ENCODE results near the gene ADGRB2. TPM values are rescaled to one million over a fixed set of nuclear protein-coding genes. Genes with fewer than 3 reads are reported as not detected.
A peak's percentile ranks its signal among the peaks of the same experiment; 100 is the strongest.

ADGRB2 gene
- total RNA-seq, 1 experiment from 2014 or later = 2.9 TPM

DNA sequence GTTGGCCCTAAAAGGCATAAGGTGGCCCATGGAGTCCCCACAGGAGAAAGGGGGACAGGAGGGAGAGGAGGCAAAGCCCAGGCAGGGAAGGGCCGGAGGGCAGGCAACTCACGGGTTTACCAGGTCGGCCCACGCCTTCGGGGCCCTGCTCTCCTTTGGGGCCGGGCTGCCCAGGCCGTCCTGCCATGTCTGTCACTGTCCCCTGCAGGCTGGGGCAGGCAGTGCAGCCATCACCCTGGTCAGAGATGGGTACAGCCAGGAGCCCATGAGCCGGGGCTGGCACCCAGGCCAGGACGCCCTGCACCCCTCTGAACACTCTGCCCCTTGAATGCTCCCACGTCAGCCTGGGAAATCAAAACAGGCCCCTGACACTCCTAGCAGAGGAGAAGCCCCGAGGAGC is 80.1 kb downstream of the ADGRB2 start:
- Mint-ChIP-seq H3K9me3 (ENCODE audit: low read depth, unreplicated experiment) (no peaks in the 10 kb centered on the region), H3K27me3 (ENCODE audit: unreplicated experiment) (peaks cover 67% of the 10 kb centered on the region), H3K4me3 (ENCODE audit: low read depth, unreplicated experiment) (no peak overlapping the region), H3K4me1 (ENCODE audit: low read depth, unreplicated experiment) (peaks cover 7% of the 10 kb centered on the region), H3K27ac (ENCODE audit: unreplicated experiment) (no peak overlapping the region), H3K36me3 (ENCODE audit: insufficient read depth, unreplicated experiment) (no peaks in the 10 kb centered on the region)
- peak; percentile 46 for DNase-seq
- TF ChIP-seq, protein P1, sequence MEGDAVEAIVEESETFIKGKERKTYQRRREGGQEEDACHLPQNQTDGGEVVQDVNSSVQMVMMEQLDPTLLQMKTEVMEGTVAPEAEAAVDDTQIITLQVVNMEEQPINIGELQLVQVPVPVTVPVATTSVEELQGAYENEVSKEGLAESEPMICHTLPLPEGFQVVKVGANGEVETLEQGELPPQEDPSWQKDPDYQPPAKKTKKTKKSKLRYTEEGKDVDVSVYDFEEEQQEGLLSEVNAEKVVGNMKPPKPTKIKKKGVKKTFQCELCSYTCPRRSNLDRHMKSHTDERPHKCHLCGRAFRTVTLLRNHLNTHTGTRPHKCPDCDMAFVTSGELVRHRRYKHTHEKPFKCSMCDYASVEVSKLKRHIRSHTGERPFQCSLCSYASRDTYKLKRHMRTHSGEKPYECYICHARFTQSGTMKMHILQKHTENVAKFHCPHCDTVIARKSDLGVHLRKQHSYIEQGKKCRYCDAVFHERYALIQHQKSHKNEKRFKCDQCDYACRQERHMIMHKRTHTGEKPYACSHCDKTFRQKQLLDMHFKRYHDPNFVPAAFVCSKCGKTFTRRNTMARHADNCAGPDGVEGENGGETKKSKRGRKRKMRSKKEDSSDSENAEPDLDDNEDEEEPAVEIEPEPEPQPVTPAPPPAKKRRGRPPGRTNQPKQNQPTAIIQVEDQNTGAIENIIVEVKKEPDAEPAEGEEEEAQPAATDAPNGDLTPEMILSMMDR (IDR thresholded peaks at IDR 0.05; ENCODE audit: unreplicated experiment) = peak; percentile 46
- BruUV-seq (replicated peaks) = no TSS peak
- CTCF ChIA-PET = no interaction called here
- intact Hi-C loops (cut with micrococcal nuclease; ENCODE audit: unreplicated experiment) = no loop called here

- no peak for DNase-seq
- Mint-ChIP-seq H3K4me1 (ENCODE audit: low read depth, unreplicated experiment) (no peaks in the 10 kb centered on the region), H3K36me3 (ENCODE audit: insufficient read depth, unreplicated experiment) (no peaks in the 10 kb centered on the region), H3K27me3 (ENCODE audit: unreplicated experiment) (peaks cover 82% of the 10 kb centered on the region), H3K4me3 (ENCODE audit: low read depth, unreplicated experiment) (no peak overlapping the region), H3K9me3 (ENCODE audit: low read depth, unreplicated experiment) (no peaks in the 10 kb centered on the region), H3K27ac (ENCODE audit: unreplicated experiment) (no peak overlapping the region)
- TF ChIP-seq, protein P1 (IDR thresholded peaks at IDR 0.05; ENCODE audit: unreplicated experiment) = no peak
- intact Hi-C loops (cut with micrococcal nuclease; ENCODE audit: unreplicated experiment) = no loop called here
- CTCF ChIA-PET = no interaction called here
- BruUV-seq (replicated peaks) = no TSS peak
Measured at GRCh38 chr1:31681415-31681814, 82.7 kb downstream of the ADGRB2 start.

DNA sequence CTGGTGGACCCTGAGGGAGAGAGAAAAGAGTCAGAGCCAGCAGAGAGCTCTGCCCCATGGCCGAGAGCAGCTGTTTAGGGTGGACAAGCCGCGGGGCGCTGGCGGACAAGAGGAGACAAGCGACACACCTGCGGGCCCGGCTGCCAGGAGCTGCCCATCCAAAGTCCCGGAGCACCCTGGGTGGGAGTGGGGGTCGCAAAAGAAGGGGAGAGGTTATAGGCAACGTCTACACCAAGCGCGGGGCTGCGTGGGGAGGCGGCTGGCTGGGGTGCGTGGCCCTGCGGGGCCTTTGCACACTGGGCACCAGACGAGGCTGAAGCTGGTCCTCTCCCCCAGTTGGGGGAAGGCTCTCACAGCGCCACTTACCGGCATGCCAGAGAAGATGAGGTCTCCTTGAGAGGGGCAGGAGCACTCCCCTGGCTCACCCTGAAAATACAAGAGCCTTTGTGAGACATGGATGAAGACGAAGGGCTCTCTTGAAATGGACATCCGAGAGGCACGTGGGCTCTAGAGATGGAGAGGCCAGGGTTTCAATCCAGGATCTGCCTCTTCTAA is 84.4 kb downstream of the ADGRB2 start:
- TF ChIP-seq, protein P1 (IDR thresholded peaks at IDR 0.05; ENCODE audit: unreplicated experiment) = no peak
- Mint-ChIP-seq H3K27me3 (ENCODE audit: unreplicated experiment) (peaks cover 75% of the 10 kb centered on the region), H3K4me1 (ENCODE audit: low read depth, unreplicated experiment) (no peaks in the 10 kb centered on the region), H3K36me3 (ENCODE audit: insufficient read depth, unreplicated experiment) (no peaks in the 10 kb centered on the region), H3K9me3 (ENCODE audit: low read depth, unreplicated experiment) (no peaks in the 10 kb centered on the region), H3K27ac (ENCODE audit: unreplicated experiment) (no peak overlapping the region), H3K4me3 (ENCODE audit: low read depth, unreplicated experiment) (no peak overlapping the region)
- DNase-seq = no peak
- CTCF ChIA-PET = interaction anchor here (0.6 to 2.0 kb wide), 2 partner anchors 9 to 50 kb away, joined by 7 to 8 read pairs; no protein-coding TSS in a partner anchor
- no TSS peak for BruUV-seq (replicated peaks)
- intact Hi-C loops (cut with micrococcal nuclease; ENCODE audit: unreplicated experiment) = no loop called here

GRCh38 chr1:31679091-31679490 is 85.0 kb downstream of the ADGRB2 start:
- Mint-ChIP-seq H3K4me1 (ENCODE audit: low read depth, unreplicated experiment) (no peaks in the 10 kb centered on the region), H3K9me3 (ENCODE audit: low read depth, unreplicated experiment) (no peaks in the 10 kb centered on the region), H3K27ac (ENCODE audit: unreplicated experiment) (no peak overlapping the region), H3K4me3 (ENCODE audit: low read depth, unreplicated experiment) (no peak overlapping the region), H3K36me3 (ENCODE audit: insufficient read depth, unreplicated experiment) (no peaks in the 10 kb centered on the region), H3K27me3 (ENCODE audit: unreplicated experiment) (peaks cover 73% of the 10 kb centered on the region)
- TF ChIP-seq, protein P1 (IDR thresholded peaks at IDR 0.05; ENCODE audit: unreplicated experiment) = no peak
- no TSS peak for BruUV-seq (replicated peaks)
- CTCF ChIA-PET = interaction anchor here (1.1 to 2.0 kb wide), 2 partner anchors 9 kb away, joined by 3 to 7 read pairs; no protein-coding TSS in a partner anchor
- intact Hi-C loops (cut with micrococcal nuclease; ENCODE audit: unreplicated experiment) = no loop called here
- no peak for DNase-seq
